Effector memory CD4-positive, alpha-beta T cell (primary cell): Measurements from ENCODE around the gene ANTXR1.

Experiments used
- DNase-seq, 3 donors: peaks; one replicate each; pipeline ENCODE4 v3.0.0-alpha.2; 2020
- H3K27ac ChIP-seq: 2 replicates; pipeline ENCODE4 v1.7.0; 2013; ENCODE audit warnings: mild to moderate bottlenecking, low read length, moderate library complexity; ENCODE audit not compliant: insufficient read depth, poor library complexity, severe bottlenecking
- H3K27me3 ChIP-seq: replicated peaks from 2 replicates; pipeline ENCODE4 v1.7.0; 2013; ENCODE audit warnings: mild to moderate bottlenecking, low read length; ENCODE audit not compliant: insufficient read depth, control insufficient read depth, poor library complexity, severe bottlenecking
- H3K36me3 ChIP-seq: 2 replicates; pipeline ENCODE4 v1.7.0; 2013; ENCODE audit warnings: mild to moderate bottlenecking, low read length, moderate library complexity; ENCODE audit not compliant: control insufficient read depth, insufficient read depth
- H3K4me1 ChIP-seq: 2 replicates; pipeline ENCODE4 v1.7.0; 2013; ENCODE audit warnings: low read length, mild to moderate bottlenecking; ENCODE audit not compliant: control insufficient read depth, insufficient read depth, poor library complexity, severe bottlenecking
- H3K4me3 ChIP-seq: 2 replicates; pipeline ENCODE4 v1.7.0; 2013; ENCODE audit warnings: low read length, low read depth, mild to moderate bottlenecking; ENCODE audit not compliant: insufficient read depth, poor library complexity, severe bottlenecking
- H3K9me3 ChIP-seq: 2 replicates; pipeline ENCODE4 v1.7.0; 2013; ENCODE audit warnings: mild to moderate bottlenecking, low read length, moderate library complexity; ENCODE audit not compliant: control insufficient read depth
- total RNA-seq, 3 donors: gene quantifications; one replicate each; lab custom pipeline; 2026; lab: John Stamatoyannopoulos, UW

The ANTXR1 gene
- total RNA-seq, result 0 reads per million in 3 donors

- Histone ChIP-seq H3K27ac (no peak within 1 kb of the TSS), H3K9me3 (no peaks in the 10 kb centered on the region), H3K36me3 (no peaks in the 10 kb centered on the region), H3K27me3 (peaks cover 34% of the 10 kb centered on the region), H3K4me3 (peak within 1 kb of the TSS; percentile 56), H3K4me1 (peaks cover 15% of the 10 kb centered on the region)
- no peak for DNase-seq
Observed at GRCh38 chr2:69013142-69013839, at the start of gene ANTXR1. Gene ANTXR1 (plus strand): TSS chr2:69013179. CDS start chr2:69013500, 321 bp downstream.

DNA sequence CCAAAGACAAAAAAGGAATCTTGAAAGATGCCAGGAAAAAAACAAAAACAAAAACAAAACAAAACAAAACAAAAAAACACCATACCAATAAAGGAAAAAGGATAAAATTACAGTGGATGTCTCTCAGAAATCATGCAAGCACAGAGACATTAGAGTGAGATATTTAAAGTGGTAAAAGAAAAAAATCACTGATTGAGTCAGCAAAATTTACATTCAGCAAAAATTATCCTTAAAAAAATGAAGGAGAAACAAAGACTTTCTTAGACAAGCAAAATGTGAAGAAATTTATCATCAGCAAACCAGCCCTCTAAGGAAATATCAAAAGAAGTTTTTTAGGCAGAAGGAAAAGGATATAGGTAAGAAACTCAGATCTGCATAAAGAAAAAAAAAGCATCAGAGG lies 48.7 kb upstream of the ANTXR1 start:
- no peak for DNase-seq
- H3K27ac ChIP-seq, result no peak overlapping the region
- peaks cover 3% of the 10 kb centered on the region for H3K27me3 ChIP-seq
- no peaks in the 10 kb centered on the region for H3K36me3 ChIP-seq
- no peaks in the 10 kb centered on the region for H3K9me3 ChIP-seq
- no peak overlapping the region for H3K4me3 ChIP-seq
- no peaks in the 10 kb centered on the region for H3K4me1 ChIP-seq

- H3K9me3 ChIP-seq, result no peaks in the 10 kb centered on the region
- H3K36me3 ChIP-seq, result no peaks in the 10 kb centered on the region
- no peak for DNase-seq
- H3K27ac ChIP-seq, result no peak overlapping the region
- H3K4me3 ChIP-seq, result no peak overlapping the region
- H3K27me3 ChIP-seq, result no peaks in the 10 kb centered on the region
- H3K4me1 ChIP-seq, result no peaks in the 10 kb centered on the region
Observed at GRCh38 chr2:68968221-68968620, 44.8 kb upstream of the ANTXR1 start.

DNA sequence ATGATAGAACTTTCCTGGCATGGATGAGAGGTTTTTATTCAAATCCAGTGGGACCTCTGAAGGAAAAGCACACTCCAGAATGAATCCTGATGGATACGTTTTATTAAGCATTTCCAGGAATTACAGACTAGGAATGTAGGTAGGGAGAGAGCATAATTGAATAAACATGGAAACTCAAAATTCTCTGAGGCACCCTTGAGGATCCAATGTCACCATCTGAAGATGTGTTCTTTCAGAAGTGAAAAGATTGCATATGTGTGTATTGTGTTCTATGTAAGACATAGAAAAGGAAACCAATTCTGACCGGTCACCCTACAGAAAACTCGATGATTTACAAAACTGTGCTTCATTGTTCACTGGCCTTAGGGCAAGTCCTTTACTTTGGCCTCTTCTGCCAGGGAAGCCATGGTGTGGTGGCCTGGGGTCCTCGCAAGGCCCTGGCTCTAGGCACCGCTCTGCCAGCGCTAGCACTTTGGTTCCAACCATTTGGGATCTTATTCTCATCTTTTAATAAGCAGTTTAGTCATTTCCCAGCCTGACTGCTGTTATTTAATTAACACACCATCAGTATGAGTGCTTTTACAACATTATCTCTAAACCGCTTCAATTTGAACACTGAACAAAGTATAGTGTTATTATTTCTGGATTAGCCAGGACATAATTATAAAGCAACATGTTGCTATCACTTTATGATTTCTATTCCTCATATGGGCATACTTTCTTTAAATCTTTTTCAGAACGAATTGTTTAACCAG lies 43.1 kb upstream of the ANTXR1 start:
- Histone ChIP-seq H3K4me3 (no peak overlapping the region), H3K27me3 (no peaks in the 10 kb centered on the region), H3K9me3 (no peaks in the 10 kb centered on the region), H3K27ac (no peak overlapping the region), H3K4me1 (no peaks in the 10 kb centered on the region), H3K36me3 (no peaks in the 10 kb centered on the region)
- DNase-seq, result no peak

GRCh38 chr2:68970566-68971265 lies 42.3 kb upstream of the ANTXR1 start:
- DNase-seq, result no peak
- no peaks in the 10 kb centered on the region for H3K27me3 ChIP-seq
- no peaks in the 10 kb centered on the region for H3K9me3 ChIP-seq
- no peak overlapping the region for H3K27ac ChIP-seq
- no peaks in the 10 kb centered on the region for H3K4me1 ChIP-seq
- no peak overlapping the region for H3K4me3 ChIP-seq
- H3K36me3 ChIP-seq, result no peaks in the 10 kb centered on the region

GRCh38 chr2:68971591-68972231 lies 41.3 kb upstream of the ANTXR1 start:
- H3K27me3 ChIP-seq, result no peaks in the 10 kb centered on the region
- H3K36me3 ChIP-seq, result no peaks in the 10 kb centered on the region
- no peak overlapping the region for H3K4me3 ChIP-seq
- no peaks in the 10 kb centered on the region for H3K4me1 ChIP-seq
- no peak for DNase-seq
- H3K9me3 ChIP-seq, result no peaks in the 10 kb centered on the region
- no peak overlapping the region for H3K27ac ChIP-seq

DNA sequence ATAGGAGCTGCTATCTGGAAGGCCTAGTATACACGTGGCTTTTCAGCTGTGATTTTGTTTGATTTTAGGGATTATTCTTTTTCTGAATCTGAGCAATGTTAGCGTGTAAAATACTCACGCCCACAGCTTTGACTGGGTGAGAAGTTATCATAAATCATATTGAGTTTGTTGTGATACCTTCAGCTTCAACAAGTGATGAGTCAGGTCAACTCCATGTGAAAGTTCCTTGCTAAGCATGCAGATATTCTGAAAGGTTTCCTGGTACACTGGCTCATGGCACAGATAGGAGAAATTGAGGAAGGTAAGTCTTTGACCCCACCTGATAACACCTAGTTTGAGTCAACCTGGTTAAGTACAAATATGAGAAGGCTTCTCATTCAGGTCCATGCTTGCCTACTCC lies 38.7 kb upstream of the ANTXR1 start, which contains the start of gene GKN1:
TSS of gene GKN1 (plus strand) at position 386 of the 400 bp plus-strand sequence. CDS start 42 bp downstream, outside the sequence.
- H3K36me3 ChIP-seq, result no peaks in the 10 kb centered on the region
- no peak within 1 kb of the TSS for H3K27ac ChIP-seq
- H3K27me3 ChIP-seq, result no peaks in the 10 kb centered on the region
- H3K4me3 ChIP-seq, result no peak within 1 kb of the TSS
- no peaks in the 10 kb centered on the region for H3K9me3 ChIP-seq
- H3K4me1 ChIP-seq, result no peaks in the 10 kb centered on the region
- no peak for DNase-seq

DNA sequence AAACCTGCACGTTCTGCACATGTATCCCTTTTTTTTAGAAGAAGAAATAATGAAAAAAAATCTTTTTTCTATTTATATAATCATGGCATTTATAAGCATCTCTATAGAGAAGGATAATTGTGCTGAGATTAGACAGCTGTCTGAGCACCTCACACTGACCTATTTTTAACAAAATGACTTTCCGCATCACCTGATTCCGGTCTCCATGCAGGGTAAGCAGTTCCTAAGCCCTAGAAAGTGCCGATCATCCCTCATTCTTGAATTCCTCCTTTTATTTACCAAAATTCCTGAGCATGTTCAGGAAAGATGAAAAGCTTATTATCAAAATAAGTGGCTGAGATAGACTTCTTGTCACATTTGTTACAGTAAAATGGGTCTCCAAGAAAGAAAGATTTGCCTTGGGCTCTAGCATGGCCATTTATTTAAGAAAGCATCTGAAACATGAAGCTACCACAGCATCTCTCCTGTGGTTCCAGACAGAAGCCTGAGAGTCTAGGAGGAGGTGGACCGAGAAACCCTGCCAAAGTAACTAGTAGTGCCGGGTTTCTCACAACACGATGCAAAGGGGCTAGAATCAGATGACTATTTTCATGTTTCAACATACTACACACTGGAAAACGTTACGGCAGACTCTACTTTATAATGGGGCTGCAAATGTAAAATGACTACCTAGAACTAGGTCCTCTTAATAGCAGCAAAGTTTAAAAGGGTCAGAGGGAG lies 37.9 kb upstream of the ANTXR1 start:
- Histone ChIP-seq H3K27me3 (no peaks in the 10 kb centered on the region), H3K27ac (no peak overlapping the region), H3K36me3 (no peaks in the 10 kb centered on the region), H3K9me3 (no peaks in the 10 kb centered on the region), H3K4me3 (no peak overlapping the region), H3K4me1 (no peaks in the 10 kb centered on the region)
- DNase-seq, result no peak

DNA sequence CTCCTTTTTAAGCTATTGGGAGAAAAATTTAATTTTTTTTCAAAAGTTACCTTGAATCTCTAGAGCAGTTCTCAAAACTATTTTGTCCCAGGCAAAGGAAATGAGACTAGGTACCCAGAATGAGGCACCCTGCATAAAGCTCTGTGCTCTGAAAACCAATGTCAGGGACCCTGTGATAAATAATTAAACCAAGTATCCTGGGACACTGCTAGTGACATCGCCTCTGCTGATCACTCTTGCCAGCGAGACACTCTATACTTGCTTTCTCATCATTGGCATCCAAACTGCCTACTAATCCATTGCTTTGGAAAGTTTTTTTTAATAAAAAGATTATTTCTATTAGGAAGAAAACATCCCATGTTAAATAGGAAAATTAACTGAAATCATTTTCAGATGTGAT lies 37.1 kb upstream of the ANTXR1 start:
- H3K27ac ChIP-seq, result no peak overlapping the region
- no peaks in the 10 kb centered on the region for H3K27me3 ChIP-seq
- no peaks in the 10 kb centered on the region for H3K36me3 ChIP-seq
- no peaks in the 10 kb centered on the region for H3K4me1 ChIP-seq
- no peaks in the 10 kb centered on the region for H3K9me3 ChIP-seq
- no peak overlapping the region for H3K4me3 ChIP-seq
- DNase-seq, result no peak
